NB4 (cell line): ENCODE measurements around the gene ZNF777.
"Not testable (repeated sequence)": the region's sequence is repeated elsewhere in the genome, so short reads cannot be mapped to it uniquely, and the experiment has no call there.

ENCODE experiments used
- DNase-seq: peaks from one replicate; pipeline ENCODE4 v3.0.0; 2010; ENCODE audit warnings: low read depth
- H3K4me3 ChIP-seq: one replicate; pipeline ENCODE4 v1.5.1; 2011; ENCODE audit warnings: mild to moderate bottlenecking, low read depth, low read length, moderate library complexity
- MYC ChIP-seq: IDR thresholded peaks from 2 replicates; pipeline ENCODE4 v1.6.1; 2011; ENCODE audit warnings: low read depth, low read length
- POLR2A ChIP-seq: IDR thresholded peaks from 2 replicates; pipeline ENCODE4 v1.6.1; 2011; ENCODE audit warnings: mild to moderate bottlenecking; ENCODE audit not compliant: insufficient read length; ENCODE audit errors: extremely low read depth
- TF ChIP-seq, protein P1 (sequence below): IDR thresholded peaks from one replicate; pipeline ENCODE4 v1.5.1; 2012; ENCODE audit warnings: low read depth, low read length
- TF ChIP-seq, protein P2 (sequence below): IDR thresholded peaks from 2 replicates; pipeline ENCODE4 v1.6.1; 2011; ENCODE audit warnings: low read depth, low read length

Gene ZNF777

DNA sequence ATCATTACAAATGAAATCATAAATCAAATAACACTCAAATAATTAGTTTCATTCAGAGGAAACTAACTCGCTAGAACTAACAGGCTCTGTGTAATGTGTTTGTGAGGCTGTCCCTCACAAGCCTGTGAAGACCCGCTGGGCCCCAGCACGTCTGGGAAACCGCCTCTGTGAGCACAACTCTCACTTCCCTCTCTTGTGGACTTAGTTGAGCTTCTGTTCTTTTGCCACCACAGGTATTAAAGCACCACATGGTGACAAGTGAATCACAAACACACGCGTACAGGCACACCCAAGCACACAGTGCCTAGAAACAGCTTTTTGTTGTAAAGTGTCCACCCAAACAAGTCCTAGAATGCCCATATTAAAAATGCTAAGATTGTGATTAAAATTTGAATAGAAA lies 51.0 kb downstream of the ZNF777 start:
- H3K4me3 ChIP-seq: no peak overlapping the region
- no peak for DNase-seq
- TF ChIP-seq, protein P1, sequence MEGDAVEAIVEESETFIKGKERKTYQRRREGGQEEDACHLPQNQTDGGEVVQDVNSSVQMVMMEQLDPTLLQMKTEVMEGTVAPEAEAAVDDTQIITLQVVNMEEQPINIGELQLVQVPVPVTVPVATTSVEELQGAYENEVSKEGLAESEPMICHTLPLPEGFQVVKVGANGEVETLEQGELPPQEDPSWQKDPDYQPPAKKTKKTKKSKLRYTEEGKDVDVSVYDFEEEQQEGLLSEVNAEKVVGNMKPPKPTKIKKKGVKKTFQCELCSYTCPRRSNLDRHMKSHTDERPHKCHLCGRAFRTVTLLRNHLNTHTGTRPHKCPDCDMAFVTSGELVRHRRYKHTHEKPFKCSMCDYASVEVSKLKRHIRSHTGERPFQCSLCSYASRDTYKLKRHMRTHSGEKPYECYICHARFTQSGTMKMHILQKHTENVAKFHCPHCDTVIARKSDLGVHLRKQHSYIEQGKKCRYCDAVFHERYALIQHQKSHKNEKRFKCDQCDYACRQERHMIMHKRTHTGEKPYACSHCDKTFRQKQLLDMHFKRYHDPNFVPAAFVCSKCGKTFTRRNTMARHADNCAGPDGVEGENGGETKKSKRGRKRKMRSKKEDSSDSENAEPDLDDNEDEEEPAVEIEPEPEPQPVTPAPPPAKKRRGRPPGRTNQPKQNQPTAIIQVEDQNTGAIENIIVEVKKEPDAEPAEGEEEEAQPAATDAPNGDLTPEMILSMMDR: no peak
- TF ChIP-seq, protein P2, sequence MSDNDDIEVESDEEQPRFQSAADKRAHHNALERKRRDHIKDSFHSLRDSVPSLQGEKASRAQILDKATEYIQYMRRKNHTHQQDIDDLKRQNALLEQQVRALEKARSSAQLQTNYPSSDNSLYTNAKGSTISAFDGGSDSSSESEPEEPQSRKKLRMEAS: no peak
- TF ChIP-seq POLR2A (no peak), MYC (no peak)

GRCh38 chr7:149404825-149405224 lies 56.0 kb downstream of the ZNF777 start:
- H3K4me3 ChIP-seq: no peak overlapping the region
- DNase-seq: no peak
- TF ChIP-seq POLR2A: no peak
- TF ChIP-seq, protein P2: no peak
- TF ChIP-seq, protein P1: no peak
- no peak for TF ChIP-seq MYC

DNA sequence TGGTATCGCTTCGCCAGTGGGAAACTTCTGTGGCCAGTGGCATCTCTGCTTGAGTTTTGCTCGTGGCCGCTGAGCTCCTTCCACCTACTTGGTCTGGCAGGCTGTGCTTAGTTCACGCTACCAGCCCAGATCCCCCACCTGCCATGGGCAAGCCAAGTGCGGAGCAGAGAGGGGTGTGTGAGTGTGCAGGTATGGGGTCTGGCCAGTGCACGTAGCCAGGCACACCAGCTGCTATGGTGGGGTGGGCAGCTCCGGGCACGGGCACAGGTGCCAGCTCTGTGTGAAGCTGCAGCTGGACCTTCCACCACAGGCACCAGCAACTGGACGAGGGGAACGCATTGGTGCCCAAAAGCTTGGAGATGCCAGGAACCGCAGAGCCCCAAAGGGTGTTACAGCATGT lies 56.5 kb downstream of the ZNF777 start:
- no peak for DNase-seq

GRCh38 chr7:149398195-149398820 lies 62.6 kb downstream of the ZNF777 start:
- no peak for DNase-seq
- TF ChIP-seq, protein P2: no peak
- TF ChIP-seq, protein P1: no peak
- TF ChIP-seq MYC (no peak), POLR2A (no peak)
- no peak overlapping the region for H3K4me3 ChIP-seq

More for the DNA sequence above, 56.5 kb downstream of the ZNF777 start:
- no peak overlapping the region for H3K4me3 ChIP-seq
- TF ChIP-seq MYC: no peak
- TF ChIP-seq, protein P1: no peak
- no peak for TF ChIP-seq POLR2A
- TF ChIP-seq, protein P2: no peak

- DNase-seq: no peak
- TF ChIP-seq MYC (no peak), POLR2A (no peak)
- TF ChIP-seq, protein P2: no peak
- TF ChIP-seq, protein P1: no peak
- H3K4me3 ChIP-seq: no peak overlapping the region
These were observed 63.3 kb downstream of the ZNF777 start for GRCh38 chr7:149397470-149398043.

- H3K4me3 ChIP-seq, DNase-seq: not testable (repeated sequence)
These were observed 72.1 kb downstream of the ZNF777 start for GRCh38 chr7:149388550-149389335.

- not testable (repeated sequence) for DNase-seq, H3K4me3 ChIP-seq
These were observed 74.3 kb downstream of the ZNF777 start for GRCh38 chr7:149386514-149386913.
